Measurements from ENCODE around the gene BCORL1. TPM values are rescaled to one million over a fixed set of nuclear protein-coding genes. Genes with fewer than 3 reads are reported as not detected.

The BCORL1 gene
- 10.3 TPM for total RNA-seq

GRCh38 chrX:129982300-129983251, at the start of gene BCORL1:
Gene BCORL1 (plus strand): TSS chrX:129982635. CDS start chrX:130005232, 22,597 bp downstream.
- no peaks in the 10 kb centered on the region for H3K27me3 ChIP-seq
- no peak within 1 kb of the TSS for H3K27ac ChIP-seq
- DNase-seq (ENCODE audit: low spot score in 2 of 2) = peak; percentile 75 to 94
- no peaks in the 10 kb centered on the region for H3K36me3 ChIP-seq
- no peaks in the 10 kb centered on the region for H3K9me3 ChIP-seq
- H3K4me3 ChIP-seq = peak within 1 kb of the TSS in 1 of 2 donors; percentile 58
- TF ChIP-seq, protein P1, sequence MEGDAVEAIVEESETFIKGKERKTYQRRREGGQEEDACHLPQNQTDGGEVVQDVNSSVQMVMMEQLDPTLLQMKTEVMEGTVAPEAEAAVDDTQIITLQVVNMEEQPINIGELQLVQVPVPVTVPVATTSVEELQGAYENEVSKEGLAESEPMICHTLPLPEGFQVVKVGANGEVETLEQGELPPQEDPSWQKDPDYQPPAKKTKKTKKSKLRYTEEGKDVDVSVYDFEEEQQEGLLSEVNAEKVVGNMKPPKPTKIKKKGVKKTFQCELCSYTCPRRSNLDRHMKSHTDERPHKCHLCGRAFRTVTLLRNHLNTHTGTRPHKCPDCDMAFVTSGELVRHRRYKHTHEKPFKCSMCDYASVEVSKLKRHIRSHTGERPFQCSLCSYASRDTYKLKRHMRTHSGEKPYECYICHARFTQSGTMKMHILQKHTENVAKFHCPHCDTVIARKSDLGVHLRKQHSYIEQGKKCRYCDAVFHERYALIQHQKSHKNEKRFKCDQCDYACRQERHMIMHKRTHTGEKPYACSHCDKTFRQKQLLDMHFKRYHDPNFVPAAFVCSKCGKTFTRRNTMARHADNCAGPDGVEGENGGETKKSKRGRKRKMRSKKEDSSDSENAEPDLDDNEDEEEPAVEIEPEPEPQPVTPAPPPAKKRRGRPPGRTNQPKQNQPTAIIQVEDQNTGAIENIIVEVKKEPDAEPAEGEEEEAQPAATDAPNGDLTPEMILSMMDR (IDR thresholded peaks at IDR 0.05) = no peak
- intact Hi-C loops (cut with DNase I) = loop anchor here (1.0 to 5.0 kb wide), 5 partner anchors 30 to 140 kb away; partner anchors contain the start of gene ZDHHC9
- no peaks in the 10 kb centered on the region for H3K4me1 ChIP-seq

GRCh38 chrX:129932821-129933321, 49.6 kb upstream of the BCORL1 start:
- Histone ChIP-seq H3K27ac (peak overlapping the region in 1 of 2 donors; percentile 50), H3K4me3 (peak overlapping the region; percentile 32 to 76), H3K36me3 (peaks cover 0 to under 1% of the 10 kb centered on the region in 2 donors), H3K9me3 (no peaks in the 10 kb centered on the region), H3K27me3 (no peaks in the 10 kb centered on the region), H3K4me1 (no peaks in the 10 kb centered on the region)
- TF ChIP-seq, protein P1 (IDR thresholded peaks at IDR 0.05) = no peak
- intact Hi-C loops (cut with DNase I) = loop anchor here (1.0 to 5.0 kb wide), 3 partner anchors 20 to 239 kb away; partner anchors contain the start of genes BCORL1 and RAB33A
- no peak for DNase-seq (ENCODE audit: low spot score in 2 of 2)

GRCh38 chrX:129933700-129934099, 48.7 kb upstream of the BCORL1 start:
- intact Hi-C loops (cut with DNase I) = loop anchor here (2.0 to 5.0 kb wide), 2 partner anchors 19 to 239 kb away; partner anchors contain the start of gene RAB33A
- no peak for DNase-seq (ENCODE audit: low spot score in 2 of 2)
- Histone ChIP-seq H3K4me1 (no peaks in the 10 kb centered on the region), H3K4me3 (no peak overlapping the region), H3K27me3 (no peaks in the 10 kb centered on the region), H3K27ac (no peak overlapping the region), H3K36me3 (no peaks in the 10 kb centered on the region), H3K9me3 (no peaks in the 10 kb centered on the region)
- TF ChIP-seq, protein P1 (IDR thresholded peaks at IDR 0.05) = no peak

- no peak for DNase-seq (ENCODE audit: low spot score in 2 of 2)
- H3K27me3 ChIP-seq = no peaks in the 10 kb centered on the region
- intact Hi-C loops (cut with DNase I) = loop anchor here (5.0 kb wide), 1 partner anchor 238 kb away; the partner anchor contains the start of gene RAB33A
- TF ChIP-seq, protein P1 (IDR thresholded peaks at IDR 0.05) = no peak
- no peak overlapping the region for H3K27ac ChIP-seq
- H3K4me3 ChIP-seq = no peak overlapping the region
- no peaks in the 10 kb centered on the region for H3K36me3 ChIP-seq
- H3K4me1 ChIP-seq = no peaks in the 10 kb centered on the region
- H3K9me3 ChIP-seq = no peaks in the 10 kb centered on the region
Measured at GRCh38 chrX:129934461-129934860, 48.0 kb upstream of the BCORL1 start.

- no peaks in the 10 kb centered on the region for H3K9me3 ChIP-seq
- H3K27me3 ChIP-seq = no peaks in the 10 kb centered on the region
- no peak for DNase-seq (ENCODE audit: low spot score in 2 of 2)
- intact Hi-C loops (cut with DNase I) = loop anchor here (5.0 kb wide), 1 partner anchor 237 kb away; the partner anchor contains the start of gene RAB33A
- no peaks in the 10 kb centered on the region for H3K36me3 ChIP-seq
- H3K27ac ChIP-seq = no peak overlapping the region
- no peaks in the 10 kb centered on the region for H3K4me1 ChIP-seq
- no peak overlapping the region for H3K4me3 ChIP-seq
- TF ChIP-seq, protein P1 (IDR thresholded peaks at IDR 0.05) = no peak
Measured at GRCh38 chrX:129934952-129935351, 47.5 kb upstream of the BCORL1 start.

Data from ascending aorta (tissue), 2 donors.